Fibroblast of gingiva (primary cell): Measurements from ENCODE around the gene SRSF4.
A peak's percentile ranks its signal among the peaks of the same experiment; 100 is the strongest.
"Not testable (repeated sequence)": the region's sequence is repeated elsewhere in the genome, so short reads cannot be mapped to it uniquely, and the experiment has no call there.

Experiments used
- DNase-seq: peaks from one replicate; pipeline ENCODE4 v3.0.0-alpha.2; 2011; ENCODE audit warnings: low read depth

SRSF4 gene

DNA sequence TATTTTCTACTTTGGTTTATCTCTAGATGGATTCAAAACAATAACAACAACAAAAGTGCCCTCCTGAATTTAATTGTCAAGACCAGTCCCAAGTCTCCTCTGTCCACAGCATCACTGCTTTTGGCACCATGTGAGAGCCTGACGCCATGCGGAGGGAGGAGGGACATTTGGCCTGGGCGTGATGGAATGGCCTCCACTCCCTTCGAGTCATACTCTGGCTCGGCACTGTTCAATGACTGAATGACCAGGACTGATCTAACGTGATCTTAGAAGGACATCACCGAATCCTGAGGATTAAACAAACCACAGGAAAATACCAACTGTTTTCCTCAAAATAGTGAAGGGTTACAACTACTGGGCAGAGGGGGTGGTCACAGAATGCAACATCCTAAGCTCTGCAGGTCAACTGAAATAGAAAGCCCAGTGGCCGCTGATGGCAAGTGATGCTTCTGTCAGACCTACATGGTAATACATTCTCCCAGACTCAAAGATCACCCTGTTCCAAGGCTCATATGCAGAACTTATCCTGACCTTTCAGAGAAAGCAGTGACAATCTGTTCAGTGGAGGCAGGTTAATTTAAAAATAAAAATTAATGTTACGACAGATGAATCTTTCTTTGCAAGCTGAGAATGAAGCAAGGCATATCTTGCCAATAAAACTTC, 19.1 kb downstream of the SRSF4 start:
- DNase-seq = no peak

DNA sequence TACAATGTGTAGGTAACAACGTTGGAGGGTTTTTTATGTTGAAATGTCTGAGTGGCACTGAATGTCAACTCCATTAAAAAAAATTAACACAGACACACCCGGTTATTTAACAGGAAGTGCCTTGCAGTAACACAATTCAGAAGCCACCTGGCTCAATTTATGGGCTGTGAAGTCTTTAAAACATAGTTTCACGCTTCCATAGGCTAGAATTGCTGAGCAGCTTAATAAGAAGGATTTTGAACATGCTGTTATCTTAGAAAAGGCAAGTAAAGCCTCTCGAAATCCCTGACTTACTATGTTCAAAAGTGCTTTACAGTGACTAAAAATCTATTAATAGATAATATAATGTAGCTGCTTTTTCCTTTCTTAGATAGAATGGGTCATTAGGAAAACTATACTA, 19.7 kb downstream of the SRSF4 start:
- no peak for DNase-seq

DNA sequence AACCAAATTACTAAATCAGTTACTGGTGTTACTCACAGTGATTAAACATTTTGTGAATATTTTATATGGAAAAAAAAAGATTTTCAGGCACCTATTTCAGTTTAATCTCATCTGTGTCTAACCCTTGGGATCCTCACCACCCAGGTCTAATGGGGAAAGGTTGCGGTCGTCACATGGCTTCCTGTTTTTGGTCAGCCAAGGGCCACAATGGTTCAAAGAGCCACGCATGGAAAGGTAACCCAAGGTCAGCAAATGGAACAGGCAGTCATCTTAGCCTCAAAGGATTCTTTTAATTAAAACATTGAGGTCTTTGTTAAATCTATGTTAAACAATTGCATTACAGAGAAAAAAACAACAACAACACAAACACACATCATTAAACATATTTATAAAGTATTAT, 21.9 kb downstream of the SRSF4 start:
- no peak for DNase-seq

DNA sequence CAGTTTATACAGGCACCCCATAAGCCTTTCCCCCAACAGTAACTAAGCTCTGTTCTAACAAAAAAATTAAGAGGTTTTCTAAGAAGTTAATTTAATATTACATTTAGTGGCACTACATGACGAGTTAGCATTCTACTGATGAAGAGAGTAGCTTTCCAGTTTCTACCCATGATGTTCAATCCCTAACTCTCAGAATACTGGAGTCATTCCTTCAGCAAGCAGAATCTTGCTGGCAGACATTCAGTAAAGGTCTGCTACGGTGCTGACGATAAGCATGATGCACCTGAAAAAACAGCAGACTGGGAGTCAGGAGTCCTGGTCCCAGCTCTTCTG, 24.5 kb downstream of the SRSF4 start:
- no peak for DNase-seq

DNA sequence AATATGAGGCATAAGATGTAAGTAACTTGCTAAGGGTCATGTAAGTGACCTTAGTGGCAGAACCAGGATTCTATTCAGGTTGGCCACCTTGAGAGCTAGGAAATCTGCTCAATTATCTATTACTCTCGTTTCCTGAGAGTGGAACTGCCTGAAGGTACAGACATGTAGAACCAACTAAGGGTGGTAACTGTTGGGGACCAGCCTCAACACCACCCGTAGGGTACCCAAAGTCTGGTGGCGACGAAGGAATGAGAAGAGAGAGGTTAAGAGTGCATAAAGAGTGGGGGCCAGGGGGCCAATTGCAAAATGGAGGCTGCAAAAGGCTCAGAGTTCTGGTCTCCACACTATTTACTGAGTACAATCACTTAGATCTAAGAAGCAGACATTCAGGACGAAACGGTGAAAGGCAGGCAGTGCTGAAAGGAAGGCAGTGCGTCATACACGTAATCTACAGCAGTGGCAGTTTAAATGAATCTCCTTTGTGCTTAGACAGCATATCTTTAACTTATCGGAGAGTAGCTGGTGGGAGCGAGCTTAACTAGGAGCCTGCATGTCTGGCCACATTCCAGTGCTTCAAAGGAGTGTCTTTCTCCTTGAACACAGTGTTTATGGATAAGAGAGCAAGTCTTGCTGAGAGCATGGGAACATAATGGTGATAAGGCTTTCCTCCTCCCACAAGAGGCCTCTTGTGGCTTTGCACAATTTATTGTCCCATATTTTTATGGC, 25.0 kb downstream of the SRSF4 start:
- no peak for DNase-seq

DNA sequence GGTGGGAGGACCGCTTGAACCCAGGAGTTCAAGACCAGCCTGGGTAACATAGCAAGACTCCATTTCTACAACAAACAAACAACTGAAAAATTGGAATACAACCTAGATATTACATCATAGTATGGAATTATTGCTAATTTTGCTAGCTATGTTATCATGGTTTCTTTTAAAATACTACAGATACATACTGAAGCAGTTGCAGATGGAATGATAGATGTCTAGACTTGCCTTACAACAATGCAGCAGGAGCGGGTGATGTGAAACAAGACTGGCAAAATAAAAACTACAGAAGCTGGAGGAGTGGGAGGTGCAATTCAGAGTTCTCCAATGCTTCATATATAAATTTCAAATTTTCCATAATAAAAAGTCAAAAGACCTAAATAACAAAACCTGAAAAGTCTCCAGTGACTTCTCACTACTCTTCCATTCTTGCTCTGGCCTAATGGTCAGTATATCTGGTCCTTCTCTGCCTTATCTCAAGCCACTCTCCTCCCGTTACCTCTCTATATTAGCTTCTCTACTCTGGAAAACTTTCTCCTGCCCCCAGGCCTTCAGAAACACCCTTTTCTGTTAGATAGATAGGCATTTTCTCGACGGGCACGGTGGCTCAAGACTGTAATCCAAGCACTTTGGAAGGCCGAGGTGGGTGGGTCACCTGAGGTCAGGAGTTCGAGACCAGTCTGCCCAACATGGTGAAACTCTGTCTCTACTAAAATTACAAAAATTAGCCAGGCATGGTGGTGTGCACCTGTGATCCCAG, 29.5 kb downstream of the SRSF4 start:
- no peak for DNase-seq

DNA sequence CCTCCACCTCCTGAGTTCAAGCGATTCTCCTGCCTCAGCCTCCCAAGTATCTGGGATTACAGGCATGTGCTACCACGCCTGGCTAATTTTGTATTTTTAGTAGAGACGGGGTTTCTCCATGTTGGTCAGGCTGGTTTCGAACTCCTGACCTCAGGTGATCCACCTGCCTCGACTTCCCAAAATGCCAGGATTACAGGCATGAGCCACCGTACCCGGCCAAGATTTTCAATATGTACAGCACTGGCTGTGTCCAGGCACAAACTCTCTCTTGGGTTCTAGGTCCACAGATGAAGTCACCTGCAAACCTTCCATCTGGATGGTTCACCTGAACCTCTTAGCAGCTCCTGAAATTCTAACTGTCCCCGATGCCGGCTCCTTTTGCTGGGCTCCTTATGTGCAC, 31.4 kb downstream of the SRSF4 start:
- DNase-seq = not testable (repeated sequence)

DNA sequence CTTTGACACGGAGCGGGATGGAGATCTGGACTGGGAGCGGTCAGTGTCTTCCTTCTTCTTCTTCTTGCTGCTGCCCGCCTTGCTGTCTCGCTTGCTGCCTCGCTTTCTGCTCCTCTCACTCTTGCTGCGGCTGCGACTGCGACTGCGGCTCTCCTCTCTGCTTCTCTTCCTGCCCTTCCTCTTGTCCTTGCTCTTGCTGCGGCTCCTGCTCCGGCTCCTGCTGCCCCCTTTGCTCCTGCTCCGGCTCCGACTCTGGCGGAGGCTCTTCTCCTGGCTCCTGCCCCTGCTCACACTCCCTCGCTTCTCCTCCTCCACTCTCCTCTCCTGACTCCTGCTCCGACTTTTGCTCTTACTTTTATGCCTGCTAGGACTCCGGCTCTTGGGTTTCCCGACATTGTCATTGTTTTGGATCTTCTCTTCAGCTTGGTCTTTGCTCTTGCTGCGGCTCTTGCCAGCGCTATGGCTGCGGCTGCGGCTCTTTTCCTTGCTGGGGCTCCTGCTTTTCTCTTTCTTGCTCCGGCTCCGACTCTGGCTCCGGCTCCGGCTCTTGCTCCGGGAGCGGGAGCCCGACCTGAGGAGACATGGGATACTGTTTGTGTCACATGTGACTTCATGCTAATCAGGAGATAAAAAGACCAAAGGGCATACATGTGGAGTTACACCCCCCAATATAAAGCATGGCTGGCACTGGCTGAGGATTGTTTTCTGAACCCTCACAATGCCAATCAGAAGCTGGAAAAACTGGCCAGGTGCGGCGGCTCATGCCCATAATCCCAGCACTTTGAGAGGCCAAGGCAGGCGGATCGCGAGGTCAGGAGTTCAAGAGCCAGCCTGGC, 32.8 kb downstream of the SRSF4 start:
- no peak for DNase-seq

DNA sequence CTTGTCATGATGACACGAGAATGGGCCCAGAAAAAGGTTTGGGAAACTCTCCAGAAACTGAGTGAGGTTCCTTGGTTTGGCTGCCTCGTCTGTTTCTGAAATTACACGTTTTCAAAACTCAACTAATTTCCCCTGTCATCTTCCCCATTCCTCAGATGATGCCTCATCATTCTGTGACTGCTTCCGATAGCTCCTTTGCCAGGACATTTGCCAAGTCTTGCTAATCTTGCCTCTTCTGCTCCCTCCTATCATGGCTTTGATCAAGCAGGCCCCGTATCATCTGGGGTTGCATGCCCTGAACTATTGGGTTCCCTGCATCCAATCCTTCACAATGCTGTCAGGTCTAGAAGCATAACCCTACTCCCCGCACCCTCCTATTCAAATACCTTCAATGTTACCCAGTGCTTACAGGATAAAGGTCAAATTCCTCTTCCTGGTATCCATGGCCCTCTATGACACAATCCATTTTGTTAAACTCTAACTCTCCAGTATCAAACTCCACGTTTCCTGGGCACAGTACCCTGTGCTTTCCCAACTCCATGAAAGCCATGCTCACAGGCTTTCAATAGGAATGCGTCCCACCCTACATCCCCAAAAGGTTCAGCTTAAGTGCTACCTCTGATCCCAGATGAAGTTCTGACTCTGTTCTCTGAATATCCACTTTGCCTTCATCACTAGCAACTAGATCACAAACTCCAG, 35.8 kb downstream of the SRSF4 start:
- peak; percentile 75 for DNase-seq

DNA sequence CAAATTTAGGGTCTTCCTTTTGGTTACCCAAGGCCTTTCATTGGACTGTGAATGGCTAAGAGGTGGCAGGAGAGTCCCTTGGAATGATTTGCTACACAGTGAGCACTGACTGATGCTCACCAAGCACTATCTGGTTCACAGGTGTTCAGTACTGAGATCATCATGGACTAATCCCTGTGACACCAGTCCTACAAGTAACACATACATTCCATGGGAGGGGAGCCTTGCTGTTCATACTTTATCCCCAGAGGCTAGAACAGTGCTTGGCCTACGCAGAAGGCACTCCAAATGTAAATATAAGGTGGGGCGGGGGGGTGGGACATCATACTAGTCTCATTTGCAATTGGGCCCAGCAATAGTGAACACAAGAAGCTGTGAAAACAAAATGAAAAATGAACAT, 37.5 kb downstream of the SRSF4 start:
- DNase-seq = no peak

DNA sequence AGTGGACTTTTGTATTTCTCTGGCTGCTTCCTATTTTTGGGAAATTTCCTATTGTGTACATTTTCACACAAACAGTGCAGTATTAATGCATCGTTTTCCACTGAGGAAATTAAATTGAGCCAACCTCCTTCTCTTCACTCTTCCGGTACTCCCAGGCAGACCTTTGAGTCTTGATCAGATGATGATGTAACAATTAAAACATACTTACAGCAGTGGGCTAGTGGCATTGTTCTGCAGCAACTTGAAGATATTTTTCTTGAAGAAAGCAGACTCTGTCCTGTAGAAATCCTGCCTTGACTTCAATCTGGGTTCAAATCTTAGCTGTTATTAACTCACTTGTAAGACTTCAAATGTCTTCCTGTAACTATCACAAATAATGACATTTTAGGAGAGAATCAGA, 39.0 kb downstream of the SRSF4 start:
- no peak for DNase-seq

DNA sequence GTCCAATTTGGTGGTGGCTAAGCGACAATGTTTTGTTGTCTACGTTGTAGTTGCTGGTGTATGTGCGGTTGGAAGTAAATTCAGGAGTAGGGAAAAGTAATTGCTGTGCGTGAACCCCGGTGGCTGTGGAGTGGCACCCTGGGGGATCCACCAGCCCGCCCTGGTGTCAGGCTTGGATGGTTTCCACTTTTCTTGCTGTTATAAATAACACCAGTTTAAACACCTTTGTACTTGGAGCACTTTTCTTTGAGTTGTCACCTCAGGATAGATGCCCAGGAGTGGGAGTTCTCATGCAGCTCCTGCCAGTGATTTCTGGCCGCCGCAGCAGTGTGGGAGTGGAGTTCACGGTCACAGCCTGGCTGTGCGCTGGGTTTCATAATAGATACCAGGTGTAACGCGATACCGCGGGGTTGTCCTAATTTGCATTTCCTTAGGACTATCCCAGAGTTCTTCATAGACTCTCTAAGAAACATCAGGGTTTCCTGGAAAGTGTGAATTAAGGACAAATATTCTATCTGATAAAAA, 45.2 kb downstream of the SRSF4 start:
- peak; percentile 40 for DNase-seq

DNA sequence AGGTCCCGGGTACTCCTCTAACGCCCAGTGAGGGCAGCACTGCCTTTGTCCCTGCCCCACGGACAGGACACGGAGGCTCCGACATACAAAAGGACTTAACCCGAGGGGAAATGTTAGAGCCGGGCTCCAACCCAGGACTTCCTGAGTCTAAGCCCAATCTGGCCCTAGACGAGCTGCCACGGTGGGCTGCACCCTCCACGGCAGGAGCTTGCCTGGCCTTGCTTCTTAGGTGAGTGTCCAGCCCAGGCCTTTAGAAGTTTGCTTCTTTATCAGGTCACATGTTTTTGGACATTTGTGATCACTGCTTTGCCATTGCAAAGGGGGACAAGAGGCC, 47.0 kb downstream of the SRSF4 start:
- no peak for DNase-seq

DNA sequence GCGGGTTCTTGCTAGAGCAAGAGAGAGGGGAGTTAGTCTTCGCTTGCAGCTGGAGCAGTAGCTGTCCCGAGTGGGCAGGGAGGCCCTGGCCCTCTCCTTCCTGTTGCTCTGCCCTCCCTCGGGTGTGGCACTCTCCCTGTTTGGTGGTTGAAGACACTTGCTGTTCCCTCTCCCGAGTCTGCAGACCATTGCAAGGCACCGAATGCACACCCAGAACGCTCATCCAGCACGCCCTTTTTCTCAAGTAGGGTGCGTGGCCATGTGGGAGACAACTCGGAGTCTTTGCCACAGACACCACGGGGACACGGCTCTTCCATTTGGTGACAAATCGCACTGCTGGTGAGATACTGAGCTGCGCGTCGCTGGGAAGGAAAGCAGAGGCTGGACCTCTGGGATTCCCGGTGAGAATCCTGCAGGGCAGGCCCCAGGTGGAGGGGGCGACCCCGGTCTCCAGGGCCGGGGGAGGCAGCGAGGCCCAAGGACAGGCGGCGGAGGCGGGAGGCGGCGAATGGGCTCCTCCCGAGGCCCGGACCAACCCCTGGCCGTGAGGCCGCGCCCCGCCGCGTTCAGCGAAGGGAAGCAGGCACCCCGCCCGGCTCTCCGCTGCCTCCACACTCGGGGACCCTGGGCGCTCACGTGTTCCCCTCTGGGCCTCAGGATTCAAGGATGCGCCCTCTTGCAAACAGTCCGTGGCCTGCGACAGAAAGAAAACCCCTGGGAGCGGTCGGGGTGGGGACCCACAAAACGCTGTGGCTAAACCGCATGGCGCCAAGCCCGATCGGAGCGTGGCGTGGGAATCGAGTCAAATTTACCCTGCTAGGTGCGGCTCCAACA, 47.6 kb downstream of the SRSF4 start:
- DNase-seq = no peak

DNA sequence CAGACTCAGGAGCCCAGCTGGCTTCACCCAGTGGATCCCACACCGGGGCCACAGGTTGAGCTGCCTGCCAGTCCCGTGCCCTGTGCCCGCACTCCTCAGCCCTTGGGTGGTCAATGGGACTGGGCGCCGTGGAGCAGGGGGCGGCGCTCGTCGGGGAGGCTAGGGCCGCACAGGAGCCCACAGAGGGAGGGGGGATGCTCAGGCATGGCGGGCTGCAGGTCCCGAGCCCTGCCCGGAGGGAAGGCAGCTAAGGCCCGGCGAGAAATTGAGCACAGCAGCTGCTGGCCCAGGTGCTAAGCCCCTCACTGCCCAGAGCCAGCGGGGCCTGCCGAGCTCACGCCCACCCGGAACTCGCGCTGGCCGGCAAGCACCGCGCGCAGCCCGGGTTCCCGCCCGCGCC, 50.6 kb downstream of the SRSF4 start:
- DNase-seq = not testable (repeated sequence)

DNA sequence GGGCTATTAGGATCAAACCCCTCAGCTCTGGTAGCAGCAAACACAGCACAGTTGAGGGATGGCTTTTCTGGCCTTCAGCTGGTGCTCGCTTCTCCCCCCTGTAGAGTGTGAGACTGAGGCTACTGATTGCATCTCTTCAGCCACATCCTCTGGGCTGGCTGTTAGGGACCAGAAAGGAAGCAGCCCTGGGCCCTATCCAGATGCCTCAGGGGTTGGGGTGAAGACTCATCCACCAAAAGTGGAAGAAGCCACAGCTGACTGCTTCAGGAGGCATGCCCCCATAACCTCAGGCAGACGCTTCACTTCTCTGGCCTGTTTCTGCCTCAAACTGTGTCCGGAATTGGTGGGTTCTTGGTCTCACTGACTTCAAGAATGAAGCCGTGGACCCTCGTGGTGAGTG, 51.8 kb downstream of the SRSF4 start:
- no peak for DNase-seq

DNA sequence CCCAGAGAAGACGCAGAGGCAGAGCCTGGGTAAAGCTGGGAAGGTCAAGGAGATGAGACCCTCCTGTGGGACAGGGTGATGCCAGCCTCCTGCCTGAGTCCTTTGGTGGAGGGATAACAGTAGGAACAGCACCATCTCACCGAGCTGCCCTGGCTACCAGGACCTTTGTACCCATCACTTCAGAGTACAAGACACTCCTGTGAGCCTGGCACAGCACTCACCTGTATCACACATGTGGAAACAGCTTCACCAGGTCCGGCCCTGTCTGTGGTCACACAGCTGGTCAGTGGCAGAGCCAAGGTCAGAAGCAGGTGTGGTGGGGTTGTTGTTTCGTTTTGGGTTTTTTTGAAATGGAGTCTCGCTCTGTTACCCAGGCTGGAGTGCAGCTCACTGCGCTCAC, 53.0 kb downstream of the SRSF4 start:
- no peak for DNase-seq

DNA sequence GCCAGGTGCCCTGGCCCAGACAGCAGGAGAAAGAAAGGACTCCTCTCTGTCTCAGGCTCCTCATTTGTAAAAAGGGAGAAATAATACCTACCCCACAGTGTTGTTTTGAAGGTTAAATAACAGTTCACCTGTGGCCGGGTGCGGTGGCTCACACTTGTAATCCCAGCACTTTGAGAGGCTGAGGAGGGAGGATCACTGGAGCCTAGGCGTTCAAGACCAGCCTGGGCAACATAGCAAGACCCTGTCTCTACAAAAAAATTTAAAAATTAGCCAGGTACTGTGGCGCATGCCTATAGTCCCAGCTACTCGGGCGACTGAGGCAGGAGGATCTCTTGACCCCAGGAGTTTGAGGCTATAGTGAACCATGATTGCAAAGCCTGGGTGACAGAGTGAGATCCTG, 55.5 kb downstream of the SRSF4 start:
- no peak for DNase-seq

DNA sequence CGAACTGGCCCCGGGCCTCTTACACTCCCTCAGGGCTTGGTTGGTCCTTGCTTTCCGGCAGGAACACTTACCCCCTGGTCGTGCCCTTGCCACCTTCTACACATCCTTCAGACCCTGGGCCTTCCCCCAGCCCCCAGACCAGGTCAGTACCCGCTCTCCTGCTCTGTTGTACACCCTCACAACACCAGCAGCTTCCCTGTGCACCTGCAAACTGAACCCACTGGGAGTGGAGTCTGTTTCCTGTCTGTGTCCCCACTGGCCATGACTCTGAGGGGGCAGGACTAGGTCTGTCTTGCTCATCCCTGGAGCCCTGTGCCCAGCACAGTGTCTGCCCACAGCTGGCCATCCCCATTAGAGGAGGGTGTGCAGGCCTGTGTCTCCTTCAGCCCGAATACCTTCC, 55.9 kb downstream of the SRSF4 start:
- DNase-seq = no peak

DNA sequence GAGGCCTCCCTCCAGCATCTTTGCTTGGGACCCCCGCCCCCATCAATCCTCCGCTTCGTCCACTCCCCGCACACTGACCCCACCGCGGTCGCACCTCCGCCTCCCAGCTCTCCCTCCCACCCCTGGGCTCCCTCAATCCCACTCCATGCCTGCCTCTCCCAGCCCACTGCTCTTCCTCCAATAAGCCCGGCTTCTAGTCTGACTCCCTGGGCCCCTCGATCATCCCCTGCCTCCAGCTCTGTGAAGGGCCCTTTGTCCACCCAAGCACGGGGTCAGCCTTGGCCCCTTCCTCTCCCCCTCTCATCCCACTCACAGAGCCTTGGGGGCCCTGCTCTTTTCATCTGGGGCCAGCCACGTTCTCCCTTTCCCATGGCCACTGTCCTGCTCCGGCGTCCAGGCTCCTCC, 56.5 kb downstream of the SRSF4 start:
- DNase-seq = no peak
